Measurements from ENCODE around the gene LARP4B.

Gene LARP4B

GRCh38 chr10:976316-976715 is 44.8 kb upstream of the LARP4B start (continued):
- no peak for TF ChIP-seq ZNF747 (tag by site-specific recombination; IDR thresholded peaks at IDR 0.05)

GRCh38 chr10:974785-975074 is 43.2 kb upstream of the LARP4B start:
- no peaks in the 10 kb centered on the region for H3K4me1 ChIP-seq (ENCODE audit: control insufficient read depth, insufficient read depth, low read length)
- H3K36me3 ChIP-seq (ENCODE audit: control insufficient read depth in 2 of 2, insufficient read depth in 1 of 2, low read length in 2 of 2), result peaks cover 0 to 6% of the 10 kb centered on the region in 2 experiments; a peak in 1 of 3 replicates
- no peak for TF ChIP-seq ZNF610 (tag by site-specific recombination; IDR thresholded peaks at IDR 0.05; ENCODE audit: borderline replicate concordance)
- TF ChIP-seq ZBTB26 (tag by site-specific recombination; optimal IDR thresholded peaks at IDR 0.05), result no peak
- no peak for TF ChIP-seq ZNF398 (tag by site-specific recombination; IDR thresholded peaks at IDR 0.05)
- no peak for TF ChIP-seq ZNF426 (tag by site-specific recombination; IDR thresholded peaks at IDR 0.05)
- no peak for TF ChIP-seq ZNF704 (tag by site-specific recombination; IDR thresholded peaks at IDR 0.05)
- no peak for TF ChIP-seq ZNF2 (tag by site-specific recombination; IDR thresholded peaks at IDR 0.05)
- no peak for TF ChIP-seq ZNF629 (tag by site-specific recombination; IDR thresholded peaks at IDR 0.05)
- no peak for TF ChIP-seq ZNF76 (tag by site-specific recombination; IDR thresholded peaks at IDR 0.05; ENCODE audit: borderline replicate concordance, low read depth)
- TF ChIP-seq ZNF677 (tag by site-specific recombination; IDR thresholded peaks at IDR 0.05), result no peak
- no peak for TF ChIP-seq ZNF23 (tag by site-specific recombination; IDR thresholded peaks at IDR 0.05; ENCODE audit: borderline replicate concordance)
- no peak for TF ChIP-seq HOXC10 (CRISPR knock-in tag; IDR thresholded peaks at IDR 0.05)
- no peak for TF ChIP-seq ZNF626 (tag by site-specific recombination; IDR thresholded peaks at IDR 0.05)
- ChIA-PET POLR2A (interaction anchor here (0.6 kb wide), 1 partner anchor 72 kb away, joined by 3 read pairs; no protein-coding TSS in a partner anchor), CTCF (no interaction called here)
- H3K9me3 ChIP-seq (ENCODE audit: control insufficient read depth, insufficient read depth, low read depth, low read length), result no peaks in the 10 kb centered on the region
- no peak overlapping the region for H3K4me3 ChIP-seq (ENCODE audit: low read depth, low read length)
- H3K27ac ChIP-seq (ENCODE audit: extremely low read depth, low read depth, low read length), result no peak overlapping the region

- Histone ChIP-seq H3K4me3 (ENCODE audit: low read depth, low read length) (no peak overlapping the region), H3K36me3 (ENCODE audit: control insufficient read depth in 2 of 2, insufficient read depth in 1 of 2, low read length in 2 of 2) (peaks cover 0 to 6% of the 10 kb centered on the region in 2 experiments; a peak in 1 of 3 replicates), H3K4me1 (ENCODE audit: control insufficient read depth, insufficient read depth, low read length) (no peaks in the 10 kb centered on the region), H3K27ac (ENCODE audit: extremely low read depth, low read depth, low read length) (no peak overlapping the region), H3K9me3 (ENCODE audit: control insufficient read depth, insufficient read depth, low read depth, low read length) (no peaks in the 10 kb centered on the region)
- CTCF ChIA-PET, result no interaction called here
- POLR2A ChIA-PET, result no interaction called here
- TF ChIP-seq ZSCAN16 (tag by site-specific recombination; IDR thresholded peaks at IDR 0.05) (no peak), ZBTB20 (tag by site-specific recombination; IDR thresholded peaks at IDR 0.05) (no peak), ZNF530 (tag by site-specific recombination; IDR thresholded peaks at IDR 0.05; ENCODE audit: low read depth) (no peak), HOXC10 (CRISPR knock-in tag; IDR thresholded peaks at IDR 0.05) (no peak), ZFP41 (tag by site-specific recombination; IDR thresholded peaks at IDR 0.05; ENCODE audit: borderline replicate concordance) (no peak), SETDB1 (IDR thresholded peaks at IDR 0.05; ENCODE audit: insufficient read length, low read length) (no peak), ZNF280C (tag by site-specific recombination; IDR thresholded peaks at IDR 0.05) (no peak), OSR2 (tag by site-specific recombination; IDR thresholded peaks at IDR 0.05) (no peak), ZNF692 (tag by site-specific recombination; IDR thresholded peaks at IDR 0.05) (no peak), BCL11A (tag by site-specific recombination; IDR thresholded peaks at IDR 0.05; ENCODE audit: low read depth) (no peak), ZNF843 (tag by site-specific recombination; IDR thresholded peaks at IDR 0.05) (no peak), ZBTB44 (tag by site-specific recombination; IDR thresholded peaks at IDR 0.05) (no peak)
These were observed 42.7 kb upstream of the LARP4B start for GRCh38 chr10:974038-974784.
